IMR-90 (cell line): ENCODE data around the gene UBL3. TPM values are rescaled to one million over a fixed set of nuclear protein-coding genes. Genes with fewer than 3 reads are reported as not detected.

Source experiments
- ATAC-seq: fragments of 200-7000 bp; cut with Tn5 transposase; 2 replicates; pipeline ENCODE4 v1.9.1; 2020; ENCODE audit warnings: low read depth, mild to moderate bottlenecking, moderate library complexity
- BruUV-seq: library from RNA; stranded (reverse); fragments of 400-500 nt; replicated peaks from 2 replicates; lab custom pipeline; 2021; lab: Mats Ljungman, UMichigan
- CTCF ChIA-PET: fragments of 300-600 bp; formaldehyde crosslinking; extraction: SDS; loops from one replicate; lab custom pipeline; 2021; ENCODE audit warnings: antibody characterized with exemption; lab: Yijun Ruan, JAX
- POLR2A ChIA-PET: fragments of 300-600 bp; sonication (Branson Sonifier 250); formaldehyde crosslinking; loops from one replicate; lab custom pipeline; 2022; ENCODE audit warnings: antibody characterized with exemption; ENCODE audit not compliant: unreplicated experiment; lab: Charles Lee
- DNase-seq: peaks from one replicate; pipeline ENCODE4 v3.0.0; 2013
- H2AFZ ChIP-seq: replicated peaks from 2 replicates; pipeline ENCODE3; 2013; ENCODE audit warnings: low read length, mild to moderate bottlenecking; ENCODE audit not compliant: poor library complexity
- H2AK5ac ChIP-seq: 2 replicates; pipeline ENCODE4 v1.6.1; 2013; ENCODE audit warnings: low read depth, low read length, inconsistent platforms
- H2AK9ac ChIP-seq: replicated peaks from 2 replicates; pipeline ENCODE3; 2013; ENCODE audit warnings: mild to moderate bottlenecking, low read depth, low read length, moderate library complexity; ENCODE audit not compliant: poor library complexity
- H2BK120ac ChIP-seq: 2 replicates; pipeline ENCODE4 v1.6.1; 2013; ENCODE audit warnings: low read depth, low read length, inconsistent platforms
- H2BK15ac ChIP-seq: 3 replicates; pipeline ENCODE4 v1.6.1; 2013; ENCODE audit warnings: low read depth, low read length, inconsistent platforms
- H2BK20ac ChIP-seq: 2 replicates; pipeline ENCODE4 v1.6.1; 2013; ENCODE audit warnings: low read depth, mild to moderate bottlenecking, inconsistent platforms, low read length, moderate library complexity
- H2BK5ac ChIP-seq: 2 replicates; pipeline ENCODE4 v1.6.1; 2013; ENCODE audit warnings: mild to moderate bottlenecking, low read depth, low read length, inconsistent platforms; ENCODE audit not compliant: poor library complexity, severe bottlenecking
- H3K14ac ChIP-seq: replicated peaks from 2 replicates; pipeline ENCODE4 v1.6.1; 2013; ENCODE audit warnings: low read depth, low read length, inconsistent platforms
- H3K18ac ChIP-seq: 2 replicates; pipeline ENCODE4 v1.6.1; 2013; ENCODE audit warnings: low read depth, low read length, control low read depth
- H3K23ac ChIP-seq: 2 replicates; pipeline ENCODE4 v1.6.1; 2013; ENCODE audit warnings: low read depth, low read length, inconsistent platforms
- H3K27ac ChIP-seq: 2 replicates; pipeline ENCODE4 v1.5.1; 2013; ENCODE audit warnings: mild to moderate bottlenecking, control low read depth, low read length; ENCODE audit not compliant: insufficient read depth
- H3K27me3 ChIP-seq: 2 replicates; pipeline ENCODE4 v1.6.1; 2013; ENCODE audit warnings: low read length; ENCODE audit not compliant: control insufficient read depth, insufficient read depth
- H3K36me3 ChIP-seq: 2 replicates; pipeline ENCODE4 v1.6.1; 2013; ENCODE audit warnings: low read length, mixed read lengths; ENCODE audit not compliant: control insufficient read depth, insufficient read depth
- H3K4ac ChIP-seq: 2 replicates; pipeline ENCODE4 v1.6.1; 2013; ENCODE audit warnings: low read depth, low read length, inconsistent platforms
- H3K4me1 ChIP-seq: 2 replicates; pipeline ENCODE4 v1.6.1; 2013; ENCODE audit warnings: low read length, mixed read lengths; ENCODE audit not compliant: control insufficient read depth, insufficient read depth
- H3K4me2 ChIP-seq: 2 replicates; pipeline ENCODE4 v1.6.1; 2013; ENCODE audit warnings: low read depth, mild to moderate bottlenecking, control low read depth, low read length, moderate library complexity
- H3K4me3 ChIP-seq: 2 replicates; pipeline ENCODE4 v1.5.1; 2013; ENCODE audit warnings: low read depth, mild to moderate bottlenecking, control low read depth, low read length, moderate library complexity; ENCODE audit not compliant: insufficient read depth
- H3K56ac ChIP-seq: 2 replicates; pipeline ENCODE4 v1.6.1; 2013; ENCODE audit warnings: low read length, inconsistent platforms; ENCODE audit not compliant: insufficient read depth; ENCODE audit errors: extremely low read depth
- H3K79me1 ChIP-seq, 2 experiments: 2 replicates each; pipeline ENCODE4 v1.6.1; 2013; ENCODE audit warnings: low read length in 2 of 2, inconsistent platforms in 1 of 2, low read depth in 1 of 2
- H3K9ac ChIP-seq: 2 replicates; pipeline ENCODE4 v1.6.1; 2013; ENCODE audit warnings: low read depth, low read length, control low read depth
- H3K9me1 ChIP-seq: 2 replicates; pipeline ENCODE4 v1.6.1; 2013; ENCODE audit warnings: low read length, inconsistent platforms; ENCODE audit not compliant: insufficient read depth
- H3K9me3 ChIP-seq: 2 replicates; pipeline ENCODE4 v1.6.1; 2013; ENCODE audit warnings: low read length; ENCODE audit not compliant: control insufficient read depth, insufficient read depth
- H4K20me1 ChIP-seq: 2 replicates; pipeline ENCODE4 v1.6.1; 2013; ENCODE audit warnings: low read length, inconsistent platforms; ENCODE audit not compliant: insufficient read depth
- H4K5ac ChIP-seq: 2 replicates; pipeline ENCODE4 v1.6.1; 2013; ENCODE audit warnings: mild to moderate bottlenecking, low read depth, low read length, control low read depth
- H4K8ac ChIP-seq, 2 experiments: 2 replicates each; pipeline ENCODE4 v1.6.1; 2013; ENCODE audit warnings: low read depth in 2 of 2, low read length in 2 of 2, control low read depth in 1 of 2, inconsistent platforms in 1 of 2
- H4K91ac ChIP-seq: 2 replicates; pipeline ENCODE4 v1.6.1; 2013; ENCODE audit warnings: low read depth, low read length, inconsistent platforms; ENCODE audit not compliant: insufficient read depth
- CEBPB ChIP-seq: IDR thresholded peaks from 2 replicates; pipeline ENCODE4 v1.6.1; 2012; ENCODE audit warnings: low read depth, low read length, improper control_type of control experiment
- MAFK ChIP-seq: IDR thresholded peaks from 2 replicates; pipeline ENCODE4 v1.6.1; 2012; ENCODE audit warnings: low read depth, low read length, improper control_type of control experiment
- NFE2L2 ChIP-seq: fragments of 150-350 bp; IDR thresholded peaks from 2 replicates; pipeline ENCODE4 v1.6.1; 2016; ENCODE audit warnings: low read depth, mild to moderate bottlenecking, low read length
- POLR2A ChIP-seq: IDR thresholded peaks from 2 replicates; pipeline ENCODE4 v1.6.1; 2012; ENCODE audit warnings: mild to moderate bottlenecking, low read depth, low read length
- RAD21 ChIP-seq: IDR thresholded peaks from 2 replicates; pipeline ENCODE4 v1.6.1; 2012; ENCODE audit warnings: low read length, improper control_type of control experiment
- RFX5 ChIP-seq: IDR thresholded peaks from 2 replicates; pipeline ENCODE4 v1.8.0; 2012; ENCODE audit warnings: low read depth, mild to moderate bottlenecking, low read length, moderate library complexity
- dilution Hi-C: fragments of 300-500 bp; cut with HindIII; formaldehyde crosslinking; loops from one replicate; pipeline ENCODE4 v1.14.3; 2018; ENCODE audit warnings: low sequenced_read_pairs; ENCODE audit not compliant: unreplicated experiment
- in situ Hi-C: fragments of 300-500 bp; cut with MboI; formaldehyde crosslinking; loops from 3 replicates; pipeline ENCODE4 v1.14.3; 2019; ENCODE audit warnings: low sequenced_read_pairs, inconsistent platforms, mixed read lengths
- intact Hi-C: fragments of 100-400 bp; cut with micrococcal nuclease; formaldehyde crosslinking; loops from 2 replicates; pipeline ENCODE4 v1.10.0; 2022
- polyA plus RNA-seq, 3 experiments: library from polyadenylated mRNA; depleted of rRNA; stranded (reverse); fragments of >200 nt; gene quantifications; 2 replicates each; pipeline ENCODE4 v1.2.3, GENCODE V29; 2012; ENCODE audit warnings: low replicate concordance in 1 of 3
- total RNA-seq: library from RNA; depleted of rRNA; stranded (reverse); fragments of >200 nt; gene quantifications from 2 replicates; pipeline ENCODE4 v1.2.3, GENCODE V29; 2012
- TF ChIP-seq, protein P1 (sequence below): fragments of 150-350 bp; IDR thresholded peaks from 2 replicates; pipeline ENCODE4 v1.6.1; 2016; ENCODE audit warnings: low read depth, mild to moderate bottlenecking, low read length, moderate library complexity, borderline replicate concordance

The UBL3 gene
- total and polyA plus RNA-seq, 2 of the 4 experiments (the other 2 are of a cell fraction): 16.0 to 19.9 TPM

DNA sequence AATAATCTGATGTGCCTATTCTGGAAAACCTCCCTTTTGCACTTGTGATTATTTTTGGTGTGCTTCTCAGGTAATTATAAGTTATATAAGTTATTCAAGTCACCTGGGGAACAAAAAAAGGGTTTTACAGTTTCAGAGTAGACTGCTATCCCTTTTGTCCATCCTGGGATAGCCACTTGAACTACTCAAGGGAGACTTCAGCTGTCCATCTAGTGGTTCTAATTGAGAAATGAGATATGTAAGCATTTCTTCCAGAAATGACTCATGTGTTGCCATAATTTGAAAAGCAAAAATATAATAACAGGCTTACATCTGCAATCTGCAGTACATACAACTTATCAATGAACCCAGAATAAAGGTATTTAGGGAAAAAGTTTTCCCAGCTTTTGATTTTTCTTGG lies 20.4 kb downstream of the UBL3 start:
- no peak overlapping the region for H2BK20ac ChIP-seq
- no peaks in the 10 kb centered on the region for H3K9me3 ChIP-seq
- intact Hi-C loops: no loop called here
- H3K4me3 ChIP-seq: no peak overlapping the region
- H4K20me1 ChIP-seq: peaks cover 7% of the 10 kb centered on the region
- H3K56ac ChIP-seq: no peak overlapping the region
- no peak overlapping the region for H4K8ac ChIP-seq
- ATAC-seq: no peak
- no peak overlapping the region for H3K4ac ChIP-seq
- H3K27ac ChIP-seq: no peak overlapping the region
- H3K36me3 ChIP-seq: no peaks in the 10 kb centered on the region
- no peak overlapping the region for H2BK15ac ChIP-seq
- no peaks in the 10 kb centered on the region for H3K27me3 ChIP-seq
- no peak overlapping the region for H2AK5ac ChIP-seq
- in situ Hi-C loops: no loop called here
- CTCF ChIA-PET: no interaction called here
- H2AFZ ChIP-seq: no peak overlapping the region
- no peaks in the 10 kb centered on the region for H3K4me1 ChIP-seq
- H2AK9ac ChIP-seq: no peak overlapping the region
- H3K18ac ChIP-seq: no peak overlapping the region
- no peak overlapping the region for H3K9ac ChIP-seq
- no TSS peak for BruUV-seq
- H2BK120ac ChIP-seq: no peak overlapping the region
- H3K9me1 ChIP-seq: peaks cover 4% of the 10 kb centered on the region; the same call in 1 of the 2 replicates
- H2BK5ac ChIP-seq: no peak overlapping the region
- no peak overlapping the region for H4K91ac ChIP-seq
- no peak overlapping the region for H3K23ac ChIP-seq
- H4K5ac ChIP-seq: no peak overlapping the region
- TF ChIP-seq, protein P1, sequence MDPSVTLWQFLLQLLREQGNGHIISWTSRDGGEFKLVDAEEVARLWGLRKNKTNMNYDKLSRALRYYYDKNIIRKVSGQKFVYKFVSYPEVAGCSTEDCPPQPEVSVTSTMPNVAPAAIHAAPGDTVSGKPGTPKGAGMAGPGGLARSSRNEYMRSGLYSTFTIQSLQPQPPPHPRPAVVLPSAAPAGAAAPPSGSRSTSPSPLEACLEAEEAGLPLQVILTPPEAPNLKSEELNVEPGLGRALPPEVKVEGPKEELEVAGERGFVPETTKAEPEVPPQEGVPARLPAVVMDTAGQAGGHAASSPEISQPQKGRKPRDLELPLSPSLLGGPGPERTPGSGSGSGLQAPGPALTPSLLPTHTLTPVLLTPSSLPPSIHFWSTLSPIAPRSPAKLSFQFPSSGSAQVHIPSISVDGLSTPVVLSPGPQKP: no peak
- TF ChIP-seq RAD21: no peak
- TF ChIP-seq CEBPB: no peak
- no peak for TF ChIP-seq MAFK
- TF ChIP-seq POLR2A: no peak
- TF ChIP-seq NFE2L2: no peak
- no peak for TF ChIP-seq RFX5
- dilution Hi-C loops: no loop called here
- H3K79me1 ChIP-seq: peaks cover 11 to 15% of the 10 kb centered on the region in 2 experiments; a peak in 3 of 4 replicates
- no peak for DNase-seq
- no peak overlapping the region for H3K14ac ChIP-seq
- POLR2A ChIA-PET: no interaction called here
- H3K4me2 ChIP-seq: no peak overlapping the region
